ENCODE results near the gene PDLIM5.
"Not testable (repeated sequence)": the region's sequence is repeated elsewhere in the genome, so short reads cannot be mapped to it uniquely, and the experiment has no call there.

Gene PDLIM5

GRCh38 chr4:94451695-94452475, at the start of gene PDLIM5:
Gene PDLIM5, plus strand, starts transcription at chr4:94451942. Its CDS starts 3,347 bp downstream, at chr4:94455289.
- DNase-seq (ENCODE audit: low spot score), result peak; percentile 76

GRCh38 chr4:94402439-94402838, 49.3 kb upstream of the PDLIM5 start:
- DNase-seq (ENCODE audit: low spot score), result not testable (repeated sequence)

- no peak for DNase-seq (ENCODE audit: low spot score)
Measured at GRCh38 chr4:94403751-94404150, 48.0 kb upstream of the PDLIM5 start.

- DNase-seq (ENCODE audit: low spot score), result peak; percentile 66
Measured at GRCh38 chr4:94406668-94407437, 44.9 kb upstream of the PDLIM5 start.

- DNase-seq (ENCODE audit: low spot score), result no peak
Measured at GRCh38 chr4:94407846-94408245, 43.9 kb upstream of the PDLIM5 start.

- no peak for DNase-seq (ENCODE audit: low spot score)
Measured at GRCh38 chr4:94408549-94409374, 43.0 kb upstream of the PDLIM5 start.

GRCh38 chr4:94409375-94409679, 42.4 kb upstream of the PDLIM5 start:
- no peak for DNase-seq (ENCODE audit: low spot score)

GRCh38 chr4:94409962-94410361, 41.8 kb upstream of the PDLIM5 start:
- DNase-seq (ENCODE audit: low spot score), result no peak

GRCh38 chr4:94410678-94411206, 41.0 kb upstream of the PDLIM5 start:
- DNase-seq (ENCODE audit: low spot score), result no peak

GRCh38 chr4:94411296-94411695, 40.4 kb upstream of the PDLIM5 start:
- DNase-seq (ENCODE audit: low spot score), result no peak

GRCh38 chr4:94412019-94412657, 39.6 kb upstream of the PDLIM5 start:
- no peak for DNase-seq (ENCODE audit: low spot score)

GRCh38 chr4:94412658-94413038, 39.1 kb upstream of the PDLIM5 start:
- DNase-seq (ENCODE audit: low spot score), result no peak

- no peak for DNase-seq (ENCODE audit: low spot score)
Measured at GRCh38 chr4:94413085-94413840, 38.5 kb upstream of the PDLIM5 start.

- no peak for DNase-seq (ENCODE audit: low spot score)
Measured at GRCh38 chr4:94414907-94415306, 36.8 kb upstream of the PDLIM5 start.

GRCh38 chr4:94415448-94415847, 36.3 kb upstream of the PDLIM5 start:
- DNase-seq (ENCODE audit: low spot score), result no peak

GRCh38 chr4:94416335-94416734, 35.4 kb upstream of the PDLIM5 start:
- DNase-seq (ENCODE audit: low spot score), result no peak

- no peak for DNase-seq (ENCODE audit: low spot score)
Measured at GRCh38 chr4:94416981-94417380, 34.8 kb upstream of the PDLIM5 start.

GRCh38 chr4:94419549-94419948, 32.2 kb upstream of the PDLIM5 start:
- no peak for DNase-seq (ENCODE audit: low spot score)

GRCh38 chr4:94419956-94420355, 31.8 kb upstream of the PDLIM5 start:
- DNase-seq (ENCODE audit: low spot score), result no peak

- no peak for DNase-seq (ENCODE audit: low spot score)
Measured at GRCh38 chr4:94420356-94420755, 31.4 kb upstream of the PDLIM5 start.

- DNase-seq (ENCODE audit: low spot score), result no peak
Measured at GRCh38 chr4:94426783-94427182, 25.0 kb upstream of the PDLIM5 start.

Measured in hematopoietic multipotent progenitor cell treated with erythropoietin and hydrocortisone succinate and interleukin-3 and kit ligand, for 17 days (in vitro differentiated cells).